Stomach (tissue), 4 donors: Measurements from ENCODE around the gene AGGF1.

Experiments
- CTCF ChIP-seq, 7 experiments: fragments of 450-650 bp in 4 of 7; fragments of 200-600 bp in 3 of 7; sonication (generic) in 3 of 7; IDR thresholded peaks; one replicate each; pipeline ENCODE4 v1.5.1; 2016 to 2019; ENCODE audit warnings: antibody characterized with exemption in 7 of 7, control low read depth in 2 of 7, mild to moderate bottlenecking in 1 of 7
- POLR2A ChIP-seq, 4 donors: fragments of 450-650 bp; IDR thresholded peaks; one replicate each; pipeline ENCODE4 v1.6.1; 2016; ENCODE audit warnings: antibody characterized with exemption in 4 of 4, control low read depth in 2 of 4, mild to moderate bottlenecking in 1 of 4, moderate library complexity in 1 of 4
- POLR2AphosphoS5 ChIP-seq, 3 donors: sonication (generic); formaldehyde crosslinking; IDR thresholded peaks; one replicate each; pipeline ENCODE4 v1.6.1; 2016; ENCODE audit warnings: antibody characterized with exemption in 3 of 3

GRCh38 chr5:77073667-77074066 is 43.5 kb downstream of the AGGF1 start:
- no peak for TF ChIP-seq POLR2AphosphoS5 (IDR thresholded peaks at IDR 0.05)
- TF ChIP-seq CTCF (IDR thresholded peaks at IDR 0.05), result no peak
- TF ChIP-seq POLR2A (IDR thresholded peaks at IDR 0.05), result no peak
